Suprapubic skin (tissue), 4 donors: ENCODE data around the gene ETNK2. TPM values are rescaled to one million over a fixed set of nuclear protein-coding genes. Genes with fewer than 3 reads are reported as not detected.

Experiments used
- DNase-seq, 2 donors: peaks; one replicate each; pipeline ENCODE4 v3.0.0-alpha.2; 2019; ENCODE audit warnings: low spot score in 2 of 2
- H3K27ac ChIP-seq: fragments of 200-600 bp; sonication (generic); one replicate; pipeline ENCODE4 v1.5.1; 2019
- H3K27me3 ChIP-seq: fragments of 200-600 bp; sonication (generic); one replicate; pipeline ENCODE4 v1.5.1; 2019
- H3K36me3 ChIP-seq: fragments of 200-600 bp; sonication (generic); one replicate; pipeline ENCODE4 v1.5.1; 2019
- H3K4me1 ChIP-seq: fragments of 200-600 bp; sonication (generic); one replicate; pipeline ENCODE4 v1.5.1; 2019
- H3K4me3 ChIP-seq: fragments of 200-600 bp; sonication (generic); one replicate; pipeline ENCODE4 v1.5.1; 2019; ENCODE audit warnings: mild to moderate bottlenecking
- H3K9me3 ChIP-seq: fragments of 200-600 bp; sonication (generic); one replicate; pipeline ENCODE4 v1.5.1; 2019
- CTCF ChIP-seq, 2 donors: fragments of 200-600 bp in 1 of 2; fragments of 450-650 bp in 1 of 2; sonication (generic) in 1 of 2; IDR thresholded peaks; one replicate each; pipeline ENCODE4 v1.5.1; 2016 to 2019; ENCODE audit warnings: antibody characterized with exemption in 2 of 2, mild to moderate bottlenecking in 1 of 2, moderate library complexity in 1 of 2
- EP300 ChIP-seq: sonication (generic); formaldehyde crosslinking; IDR thresholded peaks from one replicate; pipeline ENCODE4 v1.6.1; 2017; ENCODE audit warnings: antibody characterized with exemption
- POLR2A ChIP-seq, 2 donors: fragments of 450-650 bp; IDR thresholded peaks; one replicate each; pipeline ENCODE4 v1.6.1; 2017; ENCODE audit warnings: antibody characterized with exemption in 2 of 2, mild to moderate bottlenecking in 2 of 2, moderate library complexity in 2 of 2
- POLR2AphosphoS5 ChIP-seq, 3 donors: sonication (generic); formaldehyde crosslinking; IDR thresholded peaks; one replicate each; pipeline ENCODE4 v1.6.1; 2017; ENCODE audit warnings: antibody characterized with exemption in 3 of 3
- WGBS: methylation state at CpG from one replicate; pipeline ENCODE4 v1.1.5; 2018; 5-methylcytosine and 5-hydroxymethylcytosine counted together
- total RNA-seq, 4 donors: library from RNA; depleted of rRNA; stranded (reverse); fragments of >200 nt; gene quantifications; one replicate each; pipeline ENCODE4 v1.1.0, GENCODE V29; 2016

The ETNK2 gene, protein sequence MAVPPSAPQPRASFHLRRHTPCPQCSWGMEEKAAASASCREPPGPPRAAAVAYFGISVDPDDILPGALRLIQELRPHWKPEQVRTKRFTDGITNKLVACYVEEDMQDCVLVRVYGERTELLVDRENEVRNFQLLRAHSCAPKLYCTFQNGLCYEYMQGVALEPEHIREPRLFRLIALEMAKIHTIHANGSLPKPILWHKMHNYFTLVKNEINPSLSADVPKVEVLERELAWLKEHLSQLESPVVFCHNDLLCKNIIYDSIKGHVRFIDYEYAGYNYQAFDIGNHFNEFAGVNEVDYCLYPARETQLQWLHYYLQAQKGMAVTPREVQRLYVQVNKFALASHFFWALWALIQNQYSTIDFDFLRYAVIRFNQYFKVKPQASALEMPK
- total RNA-seq = 10 to 100 TPM; 25.5 to 47.7 (median 36.0) TPM

DNA sequence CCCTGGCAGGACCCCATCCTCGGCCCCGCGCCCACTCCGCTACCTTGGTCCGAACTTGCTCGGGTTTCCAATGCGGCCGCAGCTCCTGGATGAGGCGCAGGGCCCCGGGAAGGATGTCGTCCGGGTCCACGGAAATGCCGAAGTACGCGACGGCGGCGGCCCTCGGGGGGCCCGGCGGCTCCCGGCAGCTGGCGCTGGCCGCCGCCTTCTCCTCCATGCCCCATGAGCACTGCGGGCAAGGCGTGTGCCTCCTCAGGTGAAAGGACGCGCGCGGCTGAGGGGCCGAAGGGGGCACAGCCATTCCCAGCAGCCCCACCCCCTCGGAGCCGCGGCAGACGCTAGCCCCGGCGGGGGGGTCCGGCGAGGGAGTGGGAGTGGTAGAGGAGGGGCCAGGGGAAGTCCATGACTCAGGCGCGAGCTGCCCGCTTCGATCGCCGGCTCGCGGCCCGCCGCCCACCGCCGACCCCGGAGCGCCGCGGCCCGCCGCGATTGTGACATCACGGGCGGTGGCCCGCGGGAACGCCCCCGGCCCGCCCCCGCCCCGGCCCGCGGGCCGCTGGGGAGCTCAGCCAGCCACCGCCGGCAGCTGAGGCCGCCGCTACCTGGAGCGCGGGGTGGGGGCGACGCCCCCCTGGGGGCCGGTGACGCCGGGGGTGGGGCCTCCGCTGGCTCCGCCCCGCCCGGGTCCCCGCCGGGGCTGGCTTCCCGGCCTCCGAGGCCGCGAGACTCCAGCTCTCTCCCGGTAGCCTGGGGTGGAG lies at the start of gene ETNK2:
Gene ETNK2, minus strand, starts transcription at position 493 of the 758 bp plus-strand sequence. Its CDS starts 192 bp downstream, at position 301.
- H3K36me3 ChIP-seq = no peaks in the 10 kb centered on the region
- peak within 1 kb of the TSS; percentile 77 for H3K4me3 ChIP-seq
- H3K9me3 ChIP-seq = no peaks in the 10 kb centered on the region
- peaks cover 62% of the 10 kb centered on the region for H3K4me1 ChIP-seq
- TF ChIP-seq CTCF (IDR thresholded peaks at IDR 0.05) (no peak), POLR2A (IDR thresholded peaks at IDR 0.05) (no peak), POLR2AphosphoS5 (IDR thresholded peaks at IDR 0.05) (peak in 1 of 3 donors; percentile 22), EP300 (no peak)
- H3K27ac ChIP-seq = peak within 1 kb of the TSS; percentile 91
- no peaks in the 10 kb centered on the region for H3K27me3 ChIP-seq
- 2% methylated on average over 26 of the region's 94 CpGs for WGBS
- DNase-seq = peak in 1 of 2 donors; percentile 88

- Histone ChIP-seq H3K36me3 (no peaks in the 10 kb centered on the region), H3K27me3 (no peaks in the 10 kb centered on the region), H3K9me3 (no peaks in the 10 kb centered on the region), H3K4me3 (no peak overlapping the region), H3K27ac (no peak overlapping the region), H3K4me1 (peaks cover 14% of the 10 kb centered on the region)
- no peak for TF ChIP-seq CTCF (IDR thresholded peaks at IDR 0.05)
- peak in 1 of 2 donors; percentile 46 for DNase-seq
- 83% methylated on average over 12 of the region's 12 CpGs for WGBS
Observed at GRCh38 chr1:204201348-204202040, 49.6 kb upstream of the ETNK2 start.

GRCh38 chr1:204199579-204199978 lies 47.7 kb upstream of the ETNK2 start:
- TF ChIP-seq POLR2A (IDR thresholded peaks at IDR 0.05) (no peak), CTCF (IDR thresholded peaks at IDR 0.05) (no peak), POLR2AphosphoS5 (IDR thresholded peaks at IDR 0.05) (no peak), EP300 (no peak)
- H3K36me3 ChIP-seq = no peaks in the 10 kb centered on the region
- H3K4me3 ChIP-seq = no peak overlapping the region
- H3K4me1 ChIP-seq = peaks cover 6% of the 10 kb centered on the region
- H3K9me3 ChIP-seq = no peaks in the 10 kb centered on the region
- no peaks in the 10 kb centered on the region for H3K27me3 ChIP-seq
- 85% methylated on average over 9 of the region's 9 CpGs for WGBS
- no peak overlapping the region for H3K27ac ChIP-seq
- DNase-seq = peak in 1 of 2 donors; percentile 30

GRCh38 chr1:204198348-204199340 lies 46.8 kb upstream of the ETNK2 start:
- 51% methylated on average over 12 of the region's 18 CpGs for WGBS
- Histone ChIP-seq H3K27me3 (no peaks in the 10 kb centered on the region), H3K4me1 (peaks cover 6% of the 10 kb centered on the region), H3K27ac (no peak overlapping the region), H3K4me3 (no peak overlapping the region), H3K36me3 (no peaks in the 10 kb centered on the region), H3K9me3 (no peaks in the 10 kb centered on the region)
- peak in 1 of 2 donors; percentile 49 for DNase-seq
- TF ChIP-seq CTCF (IDR thresholded peaks at IDR 0.05) (no peak), POLR2AphosphoS5 (IDR thresholded peaks at IDR 0.05) (no peak), POLR2A (IDR thresholded peaks at IDR 0.05) (no peak), EP300 (no peak)
